WTC11 (cell line): ENCODE measurements around the gene ABHD13.

Experiments used
- AFF4 ChIP-seq: sonication (generic); formaldehyde crosslinking; IDR thresholded peaks from 2 replicates; pipeline ENCODE4 v1.8.1; 2023; ENCODE audit warnings: mild to moderate bottlenecking, missing genetic modification reagents, borderline replicate concordance
- CTCF ChIP-seq: fragments of 200-600 bp; IDR thresholded peaks from 2 replicates; pipeline ENCODE4 v1.8.0; 2022; ENCODE audit warnings: antibody characterized with exemption
- ETV6 ChIP-seq: sonication (generic); formaldehyde crosslinking; IDR thresholded peaks from 2 replicates; pipeline ENCODE4 v1.8.1; 2022; ENCODE audit warnings: mild to moderate bottlenecking, missing genetic modification reagents
- JUN ChIP-seq: sonication (generic); formaldehyde crosslinking; IDR thresholded peaks from 2 replicates; pipeline ENCODE4 v1.8.0; 2023; ENCODE audit warnings: mild to moderate bottlenecking, missing genetic modification reagents
- NR1H2 ChIP-seq: sonication (generic); formaldehyde crosslinking; IDR thresholded peaks from 2 replicates; pipeline ENCODE4 v1.9.0; 2021; ENCODE audit warnings: mild to moderate bottlenecking, moderate library complexity, missing genetic modification reagents
- TCF7 ChIP-seq: sonication (generic); formaldehyde crosslinking; IDR thresholded peaks from 2 replicates; pipeline ENCODE4 v1.8.0; 2022; ENCODE audit warnings: mild to moderate bottlenecking, low read depth, missing genetic modification reagents, moderate library complexity
- TP53 ChIP-seq: sonication (generic); formaldehyde crosslinking; IDR thresholded peaks from 2 replicates; pipeline ENCODE4 v1.8.1; 2023; ENCODE audit warnings: mild to moderate bottlenecking, missing genetic modification reagents
- ZNF232 ChIP-seq: sonication (generic); formaldehyde crosslinking; IDR thresholded peaks from 2 replicates; pipeline ENCODE4 v1.8.0; 2022; ENCODE audit warnings: mild to moderate bottlenecking, missing genetic modification reagents

GRCh38 chr13:108218044-108218974 is at the start of gene ABHD13:
- TF ChIP-seq JUN (CRISPR knock-in tag): no peak
- TF ChIP-seq AFF4 (CRISPR knock-in tag): no peak
- TF ChIP-seq TP53 (CRISPR knock-in tag): no peak
- TF ChIP-seq CTCF: no peak
- peak; percentile 94 for TF ChIP-seq ETV6
- no peak for TF ChIP-seq TCF7 (CRISPR knock-in tag)
- no peak for TF ChIP-seq NR1H2
- no peak; the same call in 1 of the 2 replicates for TF ChIP-seq ZNF232 (CRISPR knock-in tag)
